Measurements from ENCODE around the gene SMURF2. TPM values are rescaled to one million over a fixed set of nuclear protein-coding genes. Genes with fewer than 3 reads are reported as not detected.

The SMURF2 gene
- total and polyA plus RNA-seq, 9 donors, result 9.9 to 29.0 (median 22.6) TPM

DNA sequence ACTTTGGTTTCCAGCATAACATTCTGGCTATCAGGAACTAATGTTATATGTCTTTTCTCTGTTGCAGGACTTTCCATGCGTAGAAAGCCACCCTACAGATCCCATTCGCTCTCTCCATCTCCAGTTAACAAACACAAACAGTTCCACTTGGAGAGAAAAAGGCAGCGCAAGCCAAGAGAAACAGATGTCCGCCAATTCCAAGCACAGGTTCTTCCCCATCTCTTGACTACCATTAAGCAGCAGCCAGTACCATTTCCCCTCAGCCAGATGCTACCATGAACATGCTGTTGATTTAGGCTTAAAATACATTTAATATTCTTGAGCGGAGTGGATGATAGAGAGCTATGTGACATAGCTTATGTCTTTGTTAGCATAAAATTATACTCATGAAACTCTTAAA, 132.9 kb downstream of the SMURF2 start:
- H3K4me3 ChIP-seq, result no peak overlapping the region
- DNase-seq, result no peak
- no peak overlapping the region for H3K27ac ChIP-seq
- intact Hi-C loops (cut with DNase I), result loop anchor here in 1 of 4 donors (2.0 kb wide), 1 partner anchor 18 kb away; no protein-coding TSS in a partner anchor
- no peaks in the 10 kb centered on the region for H3K4me1 ChIP-seq (ENCODE audit: insufficient read depth)
- no peak for TF ChIP-seq POLR2A (IDR thresholded peaks at IDR 0.05)
- no peak for TF ChIP-seq EP300 (IDR thresholded peaks at IDR 0.05)
- TF ChIP-seq, protein P1, sequence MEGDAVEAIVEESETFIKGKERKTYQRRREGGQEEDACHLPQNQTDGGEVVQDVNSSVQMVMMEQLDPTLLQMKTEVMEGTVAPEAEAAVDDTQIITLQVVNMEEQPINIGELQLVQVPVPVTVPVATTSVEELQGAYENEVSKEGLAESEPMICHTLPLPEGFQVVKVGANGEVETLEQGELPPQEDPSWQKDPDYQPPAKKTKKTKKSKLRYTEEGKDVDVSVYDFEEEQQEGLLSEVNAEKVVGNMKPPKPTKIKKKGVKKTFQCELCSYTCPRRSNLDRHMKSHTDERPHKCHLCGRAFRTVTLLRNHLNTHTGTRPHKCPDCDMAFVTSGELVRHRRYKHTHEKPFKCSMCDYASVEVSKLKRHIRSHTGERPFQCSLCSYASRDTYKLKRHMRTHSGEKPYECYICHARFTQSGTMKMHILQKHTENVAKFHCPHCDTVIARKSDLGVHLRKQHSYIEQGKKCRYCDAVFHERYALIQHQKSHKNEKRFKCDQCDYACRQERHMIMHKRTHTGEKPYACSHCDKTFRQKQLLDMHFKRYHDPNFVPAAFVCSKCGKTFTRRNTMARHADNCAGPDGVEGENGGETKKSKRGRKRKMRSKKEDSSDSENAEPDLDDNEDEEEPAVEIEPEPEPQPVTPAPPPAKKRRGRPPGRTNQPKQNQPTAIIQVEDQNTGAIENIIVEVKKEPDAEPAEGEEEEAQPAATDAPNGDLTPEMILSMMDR (IDR thresholded peaks at IDR 0.05), result no peak
- no peaks in the 10 kb centered on the region for H3K27me3 ChIP-seq
- 96 to 97% (median 97%) methylated on average over 5 of the region's 5 CpGs for WGBS, 3 donors
- no peaks in the 10 kb centered on the region for H3K9me3 ChIP-seq
- no peaks in the 10 kb centered on the region for H3K36me3 ChIP-seq

DNA sequence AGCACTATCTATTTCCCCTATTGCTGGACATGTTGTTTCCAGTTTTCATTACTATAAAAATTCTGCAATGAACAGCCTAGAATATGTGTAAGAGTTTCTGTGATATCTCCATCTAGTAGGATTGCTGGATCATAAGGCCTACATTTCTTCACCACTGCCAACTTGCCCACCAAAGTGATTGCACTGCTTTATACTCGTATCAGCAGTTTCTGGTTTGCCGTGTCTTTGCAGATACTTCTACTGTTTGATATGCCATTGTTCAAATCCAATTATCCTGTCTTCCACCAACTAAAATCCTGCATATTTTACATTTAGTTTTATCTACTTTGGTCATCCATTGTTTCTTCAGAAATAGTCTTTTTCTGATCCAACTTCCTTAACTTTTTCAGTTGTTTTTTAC, 134.2 kb downstream of the SMURF2 start:
- no peak overlapping the region for H3K4me3 ChIP-seq
- WGBS, 3 donors, result 89 to 95% (median 94%) methylated on average over 2 of the region's 2 CpGs
- H3K4me1 ChIP-seq (ENCODE audit: insufficient read depth), result no peaks in the 10 kb centered on the region
- H3K9me3 ChIP-seq, result no peaks in the 10 kb centered on the region
- TF ChIP-seq, protein P1 (IDR thresholded peaks at IDR 0.05), result no peak
- no peak for TF ChIP-seq POLR2A (IDR thresholded peaks at IDR 0.05)
- TF ChIP-seq EP300 (IDR thresholded peaks at IDR 0.05), result no peak
- DNase-seq, result no peak
- H3K27me3 ChIP-seq, result no peaks in the 10 kb centered on the region
- H3K36me3 ChIP-seq, result no peaks in the 10 kb centered on the region
- intact Hi-C loops (cut with DNase I), result loop anchor here in 1 of 4 donors (2.0 kb wide), 1 partner anchor 17 kb away; no protein-coding TSS in a partner anchor
- H3K27ac ChIP-seq, result no peak overlapping the region

DNA sequence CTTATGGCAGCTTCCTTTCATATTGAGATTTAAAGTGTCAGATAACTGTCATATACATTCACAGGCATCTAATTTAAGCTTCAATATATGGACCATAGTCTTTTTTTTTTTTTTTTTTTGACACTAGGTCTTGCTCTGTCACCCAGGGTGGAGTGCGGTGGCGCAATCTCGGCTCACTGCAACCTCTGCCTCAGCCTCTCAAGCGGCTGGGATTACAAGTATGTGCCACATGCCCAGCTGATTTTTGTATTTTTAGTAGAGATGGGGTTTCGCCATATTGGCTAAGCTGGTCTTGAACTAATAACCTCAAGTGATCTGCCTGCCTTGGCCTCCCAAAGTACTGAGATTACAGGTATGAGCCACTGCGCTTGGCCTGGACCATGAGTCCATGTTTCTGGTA, 141.7 kb downstream of the SMURF2 start:
- intact Hi-C loops (cut with DNase I), result no loop called here
- H3K36me3 ChIP-seq, result no peaks in the 10 kb centered on the region
- H3K27ac ChIP-seq, result no peak overlapping the region

DNA sequence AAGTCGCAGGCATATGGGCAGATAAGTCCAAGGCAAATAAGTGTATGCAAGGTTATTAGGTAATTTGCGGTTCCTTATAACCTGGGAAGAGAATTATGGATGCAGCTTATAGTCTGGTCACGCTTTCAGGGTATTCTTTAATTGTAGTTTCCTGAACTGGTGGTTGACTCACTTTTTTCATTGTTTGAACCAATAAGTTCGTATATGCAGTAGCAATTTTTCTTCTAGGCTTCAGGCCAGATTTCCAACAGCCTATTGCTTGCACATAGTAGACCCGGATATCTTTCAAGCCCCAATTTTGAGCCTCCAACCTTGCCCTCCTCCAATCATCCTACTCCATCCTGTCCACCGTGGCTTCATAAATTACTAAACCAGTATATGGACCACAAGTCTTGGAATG, 142.5 kb downstream of the SMURF2 start:
- intact Hi-C loops (cut with DNase I), result no loop called here
- DNase-seq, result no peak
- Histone ChIP-seq H3K27ac (no peak overlapping the region), H3K4me3 (no peak overlapping the region), H3K27me3 (no peaks in the 10 kb centered on the region), H3K36me3 (no peaks in the 10 kb centered on the region), H3K4me1 (ENCODE audit: insufficient read depth) (no peaks in the 10 kb centered on the region), H3K9me3 (no peaks in the 10 kb centered on the region)
- TF ChIP-seq EP300 (IDR thresholded peaks at IDR 0.05) (no peak), POLR2A (IDR thresholded peaks at IDR 0.05) (no peak)
- TF ChIP-seq, protein P1 (IDR thresholded peaks at IDR 0.05), result no peak
- WGBS, 3 donors, result 92 to 95% (median 93%) methylated on average over 6 of the region's 6 CpGs

More for the DNA sequence above, 141.7 kb downstream of the SMURF2 start:
- 95 to 99% (median 96%) methylated on average over 6 of the region's 6 CpGs for WGBS, 3 donors
- Histone ChIP-seq H3K4me3 (no peak overlapping the region), H3K4me1 (ENCODE audit: insufficient read depth) (no peaks in the 10 kb centered on the region), H3K27me3 (no peaks in the 10 kb centered on the region), H3K9me3 (no peaks in the 10 kb centered on the region)
- TF ChIP-seq, protein P1 (IDR thresholded peaks at IDR 0.05), result no peak
- TF ChIP-seq EP300 (IDR thresholded peaks at IDR 0.05) (no peak), POLR2A (IDR thresholded peaks at IDR 0.05) (no peak)
- no peak for DNase-seq

Measured in ovary (tissue), 9 donors.